Endometrium (tissue), 2 donors: ENCODE results near the gene IL36G.
"Not testable (repeated sequence)": the region's sequence is repeated elsewhere in the genome, so short reads cannot be mapped to it uniquely, and the experiment has no call there.

Source experiments
- FAIRE-seq: peaks from 2 replicates; lab custom pipeline; 2012; peaks lifted over from hg19 to GRCh38; lab: Jason Lieb, UNC
- donor health status: control.
- donor health status: control.

The IL36G gene

GRCh38 chr2:112977559-112978056 lies at the start of gene IL36G:
Gene IL36G (plus strand): TSS chr2:112978006. CDS start chr2:112978639, 633 bp downstream.
- no peak for FAIRE-seq

DNA sequence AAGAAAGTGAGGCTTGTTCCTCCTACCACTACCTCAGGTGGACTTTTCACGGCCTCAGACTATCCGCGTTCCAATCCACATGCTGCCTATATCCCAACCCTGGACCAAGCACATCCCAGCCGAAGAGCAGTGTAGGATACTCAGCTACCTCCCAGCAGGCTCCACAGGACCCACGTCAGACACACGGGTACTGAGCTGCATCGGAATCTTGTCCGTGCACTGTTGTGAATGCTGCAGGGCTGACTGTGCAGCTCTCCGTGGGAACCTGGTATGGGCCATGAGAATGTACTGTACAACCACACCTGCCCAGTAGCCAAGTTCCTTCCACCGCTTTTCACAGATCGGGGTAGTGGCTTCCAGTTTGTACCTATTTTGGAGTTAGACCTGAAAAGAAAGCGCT lies 44.5 kb upstream of the IL36G start:
- no peak for FAIRE-seq

DNA sequence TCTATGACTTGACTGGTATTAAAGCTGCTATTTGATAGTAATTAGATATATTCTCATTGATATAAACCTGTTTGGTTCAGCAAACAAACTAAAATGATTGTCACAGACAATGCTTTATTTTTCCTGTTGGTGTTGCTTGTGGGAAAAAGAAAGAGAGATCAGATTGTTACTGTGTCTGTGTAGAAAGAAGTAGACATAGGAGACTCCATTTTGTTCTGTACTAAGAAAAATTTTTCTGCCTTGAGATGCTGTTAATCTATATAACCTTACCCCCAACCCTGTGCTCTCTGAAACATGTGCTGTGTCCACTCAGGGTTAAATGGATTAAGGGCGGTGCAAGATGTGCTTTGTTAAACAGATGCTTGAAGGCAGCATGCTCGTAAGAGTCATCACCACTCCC lies 43.7 kb upstream of the IL36G start:
- not testable (repeated sequence) for FAIRE-seq

GRCh38 chr2:112936927-112937232 lies 40.9 kb upstream of the IL36G start:
- no peak for FAIRE-seq

- no peak for FAIRE-seq
Measured at GRCh38 chr2:112938904-112939303, 38.9 kb upstream of the IL36G start.

DNA sequence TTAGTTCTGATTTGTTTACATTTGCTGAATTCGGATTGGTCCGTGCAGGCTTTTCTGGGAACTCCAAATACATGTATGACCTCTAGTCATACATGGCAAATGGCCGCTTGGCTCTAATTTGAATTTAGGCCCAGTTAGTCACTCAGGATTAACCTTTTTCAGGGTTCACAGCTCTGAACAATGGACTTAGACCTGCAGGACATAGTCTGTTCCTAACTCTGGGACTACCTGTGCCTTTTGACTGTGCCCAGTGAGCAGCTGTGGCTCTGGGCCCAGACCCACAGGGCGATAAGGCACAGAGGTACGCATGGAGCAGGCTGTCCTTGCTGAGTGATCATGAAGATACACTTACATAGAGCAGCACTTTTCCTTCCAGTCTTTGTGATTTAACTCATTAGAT lies 38.4 kb upstream of the IL36G start:
- no peak for FAIRE-seq

GRCh38 chr2:112940859-112941625 lies 36.8 kb upstream of the IL36G start:
- FAIRE-seq: no peak

- FAIRE-seq: no peak
Measured at GRCh38 chr2:112941753-112942653, 35.8 kb upstream of the IL36G start.

DNA sequence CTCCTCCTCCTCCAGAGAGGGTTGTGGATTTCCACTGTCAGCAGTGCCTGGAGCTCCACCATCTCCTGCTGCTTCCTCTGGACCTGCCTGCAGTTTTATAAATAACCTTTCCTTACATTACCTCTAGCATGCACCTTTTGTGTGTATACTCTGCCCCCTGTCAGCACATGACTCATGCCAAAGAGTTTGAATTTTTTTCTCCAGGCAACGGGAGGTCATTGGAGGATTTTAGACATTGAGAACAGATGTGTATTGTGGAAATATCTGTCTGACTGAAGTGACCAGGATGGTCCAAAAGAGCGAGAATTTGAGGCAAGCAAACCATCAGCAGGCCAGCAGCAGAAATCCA lies 35.2 kb upstream of the IL36G start:
- no peak for FAIRE-seq

DNA sequence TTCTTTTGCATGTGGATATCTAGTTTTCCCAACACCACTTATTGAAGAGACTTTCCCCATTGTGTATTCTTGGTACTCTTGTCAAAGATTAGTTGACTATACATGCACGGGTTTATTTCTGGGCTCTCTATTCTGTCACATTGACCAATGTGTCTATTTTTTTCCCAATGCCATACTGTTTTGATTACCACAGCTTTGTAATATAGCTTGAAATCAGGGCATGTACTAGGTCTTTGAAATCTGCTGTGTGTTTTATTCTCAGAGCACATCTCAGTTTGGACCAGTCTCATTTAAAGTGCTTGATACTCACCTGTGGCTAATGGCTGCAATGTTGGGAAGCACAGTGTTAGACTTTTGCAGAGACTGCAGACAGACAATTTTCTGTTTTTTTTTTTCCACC lies 32.8 kb upstream of the IL36G start:
- FAIRE-seq: no peak

DNA sequence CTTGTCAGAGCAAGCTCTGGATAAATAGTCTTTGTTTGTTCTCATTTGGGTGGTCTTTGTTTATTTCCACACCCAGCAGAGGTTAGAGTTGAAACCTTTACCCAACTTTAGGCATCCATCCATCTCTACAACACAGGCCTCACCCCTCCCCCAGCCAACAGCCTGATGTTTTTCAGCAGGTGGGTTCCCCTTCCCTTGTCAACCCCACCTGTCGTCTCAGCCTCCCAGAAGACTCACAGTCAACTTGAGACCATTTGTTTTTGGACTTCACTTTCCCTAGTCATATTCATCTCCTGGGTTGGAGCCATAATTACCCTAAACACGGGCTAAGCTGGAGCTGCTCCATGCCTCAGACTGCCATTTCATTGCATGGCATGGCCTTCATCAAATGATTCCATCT lies 31.7 kb upstream of the IL36G start:
- no peak for FAIRE-seq

DNA sequence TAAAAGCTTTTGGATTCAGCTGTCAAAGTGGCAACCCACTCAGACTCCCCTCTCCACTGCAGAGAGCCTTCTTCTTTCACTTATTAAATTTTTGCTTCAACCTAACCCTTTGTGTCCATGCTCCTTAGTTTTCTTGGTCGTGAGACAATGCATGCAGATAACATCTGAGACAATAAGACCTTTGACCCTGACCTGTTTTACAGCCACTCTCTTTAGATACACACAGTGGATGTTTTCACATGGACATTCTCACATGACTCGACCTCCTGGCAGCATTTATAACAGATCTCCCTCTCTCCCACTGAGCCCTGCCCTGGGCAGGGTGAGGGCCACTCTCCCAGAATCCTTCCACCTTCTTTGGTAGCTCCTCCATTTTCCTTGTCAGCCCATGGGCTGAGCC lies 30.4 kb upstream of the IL36G start:
- FAIRE-seq: no peak

- no peak for FAIRE-seq
Measured at GRCh38 chr2:112949456-112949855, 28.4 kb upstream of the IL36G start.

GRCh38 chr2:112954364-112954763 lies 23.4 kb upstream of the IL36G start:
- no peak for FAIRE-seq

GRCh38 chr2:112957511-112957910 lies 20.3 kb upstream of the IL36G start:
- FAIRE-seq: no peak

- no peak for FAIRE-seq
Measured at GRCh38 chr2:112958428-112959108, 19.2 kb upstream of the IL36G start.

GRCh38 chr2:112959109-112959812 lies 18.5 kb upstream of the IL36G start:
- no peak for FAIRE-seq

- FAIRE-seq: no peak
Measured at GRCh38 chr2:112960230-112960825, 17.5 kb upstream of the IL36G start.

- FAIRE-seq: no peak
Measured at GRCh38 chr2:112962308-112963175, 15.3 kb upstream of the IL36G start.

- no peak for FAIRE-seq
Measured at GRCh38 chr2:112967023-112967422, 10.8 kb upstream of the IL36G start.
